Measurements from ENCODE around the gene TIGAR. TPM values are rescaled to one million over a fixed set of nuclear protein-coding genes. Genes with fewer than 3 reads are reported as not detected.

Gene TIGAR
- total and polyA plus RNA-seq, 2 donors (not counting 3 experiments of a cell fraction or from before 2014, with no cell fraction given), result 5.6 to 31.2 TPM

GRCh38 chr12:4330203-4330602, 9.2 kb downstream of the TIGAR start:
- H3K4me2 ChIP-seq (ENCODE audit: insufficient read depth, low read length), result no peak overlapping the region
- ChIA-PET POLR2A (no interaction called here), CTCF (interaction anchor here (1.0 kb wide), 1 partner anchor 12 kb away, joined by 4 read pairs; no protein-coding TSS in a partner anchor)
- H3K27me3 ChIP-seq (ENCODE audit: control insufficient read depth in 2 of 2, insufficient read depth in 2 of 2, low read length in 2 of 2), result no peaks in the 10 kb centered on the region
- dilution Hi-C loops (cut with MboI; ENCODE audit: extremely low pct_ligation_motif_present, low sequenced_read_pairs) (no loop called here), intact Hi-C loops (cut with micrococcal nuclease) (no loop called here)
- H3K9ac ChIP-seq (replicated peaks; ENCODE audit: extremely low read depth, insufficient read depth, low read length), result no peak overlapping the region
- no peak overlapping the region for H2AFZ ChIP-seq (ENCODE audit: low read depth, low read length)
- H3K27ac ChIP-seq (ENCODE audit: insufficient read depth, low read depth, low read length), result no peak overlapping the region
- peaks cover 32% of the 10 kb centered on the region for H3K79me2 ChIP-seq (ENCODE audit: control insufficient read depth, insufficient read depth, low read length)
- H3K9me1 ChIP-seq (replicated peaks; ENCODE audit: control insufficient read depth, extremely low read depth, insufficient read depth, low read length), result no peaks in the 10 kb centered on the region
- no TSS peak for BruUV-seq (replicated peaks)
- no peaks in the 10 kb centered on the region for H3K9me3 ChIP-seq (replicated peaks; ENCODE audit: control insufficient read depth, insufficient read depth, low read length)
- TF ChIP-seq CTCF (IDR thresholded peaks at IDR 0.05; ENCODE audit: extremely low read depth in 1 of 2, insufficient read depth in 1 of 2, low read depth in 1 of 2, low read length in 2 of 2) (no peak), POLR2A (IDR thresholded peaks at IDR 0.05; ENCODE audit: low read depth, low read length) (no peak), MAX (IDR thresholded peaks at IDR 0.05; ENCODE audit: insufficient read depth, insufficient read length) (no peak), GATA2 (IDR thresholded peaks at IDR 0.05; ENCODE audit: insufficient read depth, insufficient read length, low read depth, low read length) (no peak), EZH2 (IDR thresholded peaks at IDR 0.05; ENCODE audit: borderline replicate concordance, low read depth, low read length, severe bottlenecking) (no peak), JUN (IDR thresholded peaks at IDR 0.05; ENCODE audit: borderline replicate concordance, insufficient read depth, insufficient read length, low read depth) (no peak), POLR2AphosphoS5 (IDR thresholded peaks at IDR 0.05; ENCODE audit: insufficient read depth, low read depth, low read length) (no peak), FOS (IDR thresholded peaks at IDR 0.05; ENCODE audit: borderline replicate concordance, insufficient read depth, low read length) (no peak)
- DNase-seq (ENCODE audit: low read depth, low spot score) (no peak), FAIRE-seq (no peak)
- peaks cover 0 to 4% of the 10 kb centered on the region in 2 experiments for H3K36me3 ChIP-seq (ENCODE audit: control insufficient read depth in 2 of 2, extremely low read depth in 1 of 2, insufficient read depth in 2 of 2, low read length in 2 of 2)
- peaks cover 4% of the 10 kb centered on the region for H4K20me1 ChIP-seq (replicated peaks; ENCODE audit: control insufficient read depth, extremely low read depth, insufficient read depth, low read length)
- no peaks in the 10 kb centered on the region for H3K4me1 ChIP-seq (ENCODE audit: control insufficient read depth, extremely low read depth, insufficient read depth, low read length)
- no peak overlapping the region for H3K4me3 ChIP-seq (replicated peaks in 1 of 3; ENCODE audit: insufficient read depth in 1 of 3, low read depth in 1 of 3, low read length in 3 of 3)
